ENCODE data around the gene SCTR. TPM values are rescaled to one million over a fixed set of nuclear protein-coding genes. Genes with fewer than 3 reads are reported as not detected.

SCTR gene
- not detected for total RNA-seq

DNA sequence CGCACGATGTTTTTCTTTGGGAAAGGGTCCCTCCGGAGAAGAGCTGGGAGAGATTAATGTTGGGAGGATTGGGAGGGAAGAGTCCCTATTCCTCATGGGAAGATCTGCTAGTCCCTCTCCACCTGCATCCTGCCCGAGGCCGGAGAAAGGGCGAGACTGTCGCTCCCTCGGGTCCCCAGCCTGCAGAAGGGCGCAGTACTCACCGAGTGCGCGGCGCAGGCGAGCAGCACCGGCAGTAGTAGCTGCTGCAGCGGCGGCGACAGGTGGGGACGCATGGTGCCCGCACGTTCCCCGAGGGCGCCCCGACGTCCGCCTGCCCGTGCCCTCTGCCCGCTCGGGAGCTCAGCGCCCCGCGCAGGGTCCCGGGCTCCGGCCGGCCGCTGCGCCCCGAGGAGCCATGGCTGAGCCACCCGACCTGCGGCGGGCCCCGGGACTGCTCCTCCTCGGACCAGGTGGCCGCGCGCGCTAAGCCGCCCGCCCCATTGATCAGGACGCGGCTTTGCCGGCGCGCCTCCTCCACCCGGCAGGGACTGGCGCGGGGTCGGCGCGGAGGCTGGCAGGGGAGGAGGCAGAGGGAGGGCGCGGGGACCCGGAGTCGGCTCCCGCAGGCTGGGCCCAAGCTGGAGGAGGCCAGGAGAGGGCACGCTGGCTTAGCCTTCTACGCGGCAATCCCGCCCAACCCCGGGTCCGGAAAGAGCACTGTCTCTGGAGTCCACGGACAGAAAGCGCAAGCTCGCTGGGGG is at the start of gene SCTR:
Gene SCTR (minus strand): TSS at position 532 of the 743 bp plus-strand sequence. CDS start 257 bp downstream, at position 275.
- ChIA-PET CTCF (no interaction called here), POLR2A (no interaction called here)
- H3K4me1 Mint-ChIP-seq (ENCODE audit: low read depth), result no peaks in the 10 kb centered on the region
- H3K4me3 Mint-ChIP-seq, result no peak within 1 kb of the TSS
- no peaks in the 10 kb centered on the region for H3K9me3 Mint-ChIP-seq (ENCODE audit: insufficient read depth)
- H3K36me3 Mint-ChIP-seq (ENCODE audit: low read depth), result no peaks in the 10 kb centered on the region
- DNase-seq (no peak), ATAC-seq (no peak)
- no peak within 1 kb of the TSS for H3K27ac Mint-ChIP-seq
- H3K27me3 Mint-ChIP-seq (ENCODE audit: low read depth), result peaks cover 36% of the 10 kb centered on the region

DNA sequence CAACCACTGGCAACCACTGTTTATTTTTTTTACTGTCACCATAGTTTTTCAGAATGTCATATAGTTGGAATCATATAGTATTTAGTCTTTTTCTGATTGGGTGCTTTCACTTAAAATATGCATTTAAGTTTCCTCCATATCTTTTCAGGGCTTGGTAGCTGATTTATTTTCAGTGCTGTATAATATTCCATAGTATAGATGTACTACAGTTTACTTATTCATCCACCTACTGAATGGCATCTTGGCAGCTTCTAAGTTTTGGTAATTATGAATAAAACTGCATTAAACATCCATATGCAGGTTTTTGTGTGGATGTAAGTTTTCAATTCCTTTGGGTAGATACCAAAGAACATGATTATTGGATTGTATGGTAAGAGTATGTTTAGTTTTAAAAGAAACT is 43.0 kb upstream of the SCTR start:
- Mint-ChIP-seq H3K4me3 (no peak overlapping the region), H3K36me3 (ENCODE audit: low read depth) (no peaks in the 10 kb centered on the region), H3K4me1 (ENCODE audit: low read depth) (no peaks in the 10 kb centered on the region), H3K9me3 (ENCODE audit: insufficient read depth) (no peaks in the 10 kb centered on the region), H3K27ac (no peak overlapping the region), H3K27me3 (ENCODE audit: low read depth) (peaks cover 3% of the 10 kb centered on the region)
- ATAC-seq (no peak), DNase-seq (no peak)
- ChIA-PET POLR2A (no interaction called here), CTCF (no interaction called here)

GRCh38 chr2:119565481-119565880 is 41.2 kb upstream of the SCTR start:
- H3K4me3 Mint-ChIP-seq, result no peak overlapping the region
- no peaks in the 10 kb centered on the region for H3K9me3 Mint-ChIP-seq (ENCODE audit: insufficient read depth)
- ChIA-PET CTCF (no interaction called here), POLR2A (no interaction called here)
- no peak for ATAC-seq
- H3K27me3 Mint-ChIP-seq (ENCODE audit: low read depth), result peaks cover 8% of the 10 kb centered on the region
- DNase-seq, result no peak
- no peak overlapping the region for H3K27ac Mint-ChIP-seq
- H3K4me1 Mint-ChIP-seq (ENCODE audit: low read depth), result no peaks in the 10 kb centered on the region
- no peaks in the 10 kb centered on the region for H3K36me3 Mint-ChIP-seq (ENCODE audit: low read depth)

GRCh38 chr2:119553687-119554344 is 29.5 kb upstream of the SCTR start:
- H3K36me3 Mint-ChIP-seq (ENCODE audit: low read depth), result no peaks in the 10 kb centered on the region

DNA sequence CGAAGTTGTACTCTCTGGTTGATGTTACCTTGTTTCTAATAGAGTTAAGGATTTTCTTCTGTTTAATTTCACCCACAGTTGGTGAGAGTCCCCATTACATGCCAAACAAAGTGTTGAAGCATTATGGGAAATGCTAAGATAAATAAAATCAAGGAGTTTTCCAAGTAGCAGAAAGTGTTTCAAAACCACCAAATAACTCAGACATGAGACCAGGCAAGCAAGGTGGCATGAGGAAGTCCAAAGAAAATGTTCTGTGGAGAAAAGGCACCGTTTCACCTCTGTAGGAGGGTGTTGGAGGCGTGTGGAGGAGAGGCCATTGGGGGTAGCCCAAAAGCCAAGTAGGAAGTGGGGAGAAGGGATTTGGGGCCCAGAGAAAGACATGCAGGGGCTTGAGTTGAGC is 28.6 kb upstream of the SCTR start:
- Mint-ChIP-seq H3K9me3 (ENCODE audit: insufficient read depth) (no peaks in the 10 kb centered on the region), H3K27me3 (ENCODE audit: low read depth) (peaks cover 4% of the 10 kb centered on the region), H3K36me3 (ENCODE audit: low read depth) (no peaks in the 10 kb centered on the region), H3K27ac (no peak overlapping the region), H3K4me1 (ENCODE audit: low read depth) (no peaks in the 10 kb centered on the region), H3K4me3 (no peak overlapping the region)
- POLR2A ChIA-PET, result no interaction called here
- no peak for DNase-seq
- CTCF ChIA-PET, result no interaction called here
- ATAC-seq, result no peak

More at GRCh38 chr2:119553687-119554344, 29.5 kb upstream of the SCTR start:
- no peak overlapping the region for H3K27ac Mint-ChIP-seq
- DNase-seq (no peak), ATAC-seq (no peak)
- CTCF ChIA-PET, result no interaction called here
- POLR2A ChIA-PET, result no interaction called here
- H3K4me3 Mint-ChIP-seq, result no peak overlapping the region
- H3K27me3 Mint-ChIP-seq (ENCODE audit: low read depth), result peaks cover 4% of the 10 kb centered on the region
- no peaks in the 10 kb centered on the region for H3K4me1 Mint-ChIP-seq (ENCODE audit: low read depth)
- no peaks in the 10 kb centered on the region for H3K9me3 Mint-ChIP-seq (ENCODE audit: insufficient read depth)

DNA sequence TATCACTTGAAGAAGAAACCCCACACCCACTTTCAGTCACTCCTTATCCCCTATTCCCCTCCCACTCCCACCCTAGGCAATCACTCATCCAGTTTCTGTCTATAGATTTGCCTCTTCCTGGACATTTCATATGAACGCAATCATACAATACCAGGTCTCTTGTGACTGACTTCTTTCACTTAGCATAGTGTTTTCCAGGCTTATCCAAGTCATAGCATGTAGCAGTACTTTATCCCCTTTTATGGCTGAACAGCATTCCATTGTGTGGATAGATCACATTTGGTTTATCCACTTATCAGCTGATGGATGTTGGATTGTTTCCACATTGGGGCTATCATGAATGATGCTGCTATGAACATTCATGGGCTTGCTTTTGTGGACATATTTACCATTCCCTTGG is 26.6 kb upstream of the SCTR start:
- CTCF ChIA-PET, result interaction anchor here (1.0 kb wide), 1 partner anchor 33 kb away, joined by 3 read pairs; no protein-coding TSS in a partner anchor
- ATAC-seq (no peak), DNase-seq (no peak)
- Mint-ChIP-seq H3K9me3 (ENCODE audit: insufficient read depth) (no peaks in the 10 kb centered on the region), H3K27me3 (ENCODE audit: low read depth) (peaks cover 9% of the 10 kb centered on the region), H3K4me3 (no peak overlapping the region), H3K4me1 (ENCODE audit: low read depth) (no peaks in the 10 kb centered on the region), H3K27ac (no peak overlapping the region), H3K36me3 (ENCODE audit: low read depth) (no peaks in the 10 kb centered on the region)
- POLR2A ChIA-PET, result no interaction called here

DNA sequence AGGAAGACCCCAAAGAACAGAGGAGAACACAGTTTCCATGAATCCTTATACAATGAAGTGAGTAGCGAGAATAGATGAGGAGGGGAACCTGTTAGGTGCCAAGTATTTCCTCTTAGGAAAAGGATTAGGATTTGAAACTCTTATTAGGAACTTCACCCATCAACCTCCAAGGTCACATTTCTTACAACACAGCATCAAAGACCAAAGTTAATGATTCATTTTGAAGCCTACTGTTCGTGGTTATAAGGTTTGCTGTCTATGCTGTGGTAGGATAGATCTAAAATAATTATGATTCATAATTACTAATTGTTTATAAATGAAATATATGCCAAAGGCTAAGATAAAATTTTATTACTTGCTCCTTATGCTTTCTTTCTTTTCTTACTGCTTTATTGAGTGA is 26.1 kb upstream of the SCTR start:
- ChIA-PET POLR2A (no interaction called here), CTCF (no interaction called here)
- no peaks in the 10 kb centered on the region for H3K36me3 Mint-ChIP-seq (ENCODE audit: low read depth)
- no peak overlapping the region for H3K27ac Mint-ChIP-seq
- ATAC-seq, result no peak
- H3K9me3 Mint-ChIP-seq (ENCODE audit: insufficient read depth), result no peaks in the 10 kb centered on the region
- H3K4me3 Mint-ChIP-seq, result no peak overlapping the region
- DNase-seq, result no peak
- H3K27me3 Mint-ChIP-seq (ENCODE audit: low read depth), result peaks cover 11% of the 10 kb centered on the region
- no peaks in the 10 kb centered on the region for H3K4me1 Mint-ChIP-seq (ENCODE audit: low read depth)

GRCh38 chr2:119549241-119549640 is 25.0 kb upstream of the SCTR start:
- no peaks in the 10 kb centered on the region for H3K36me3 Mint-ChIP-seq (ENCODE audit: low read depth)
- peaks cover 20% of the 10 kb centered on the region for H3K27me3 Mint-ChIP-seq (ENCODE audit: low read depth)
- DNase-seq (no peak), ATAC-seq (no peak)
- no peak overlapping the region for H3K4me3 Mint-ChIP-seq
- POLR2A ChIA-PET, result no interaction called here
- H3K9me3 Mint-ChIP-seq (ENCODE audit: insufficient read depth), result no peaks in the 10 kb centered on the region
- CTCF ChIA-PET, result no interaction called here
- no peaks in the 10 kb centered on the region for H3K4me1 Mint-ChIP-seq (ENCODE audit: low read depth)
- no peak overlapping the region for H3K27ac Mint-ChIP-seq

DNA sequence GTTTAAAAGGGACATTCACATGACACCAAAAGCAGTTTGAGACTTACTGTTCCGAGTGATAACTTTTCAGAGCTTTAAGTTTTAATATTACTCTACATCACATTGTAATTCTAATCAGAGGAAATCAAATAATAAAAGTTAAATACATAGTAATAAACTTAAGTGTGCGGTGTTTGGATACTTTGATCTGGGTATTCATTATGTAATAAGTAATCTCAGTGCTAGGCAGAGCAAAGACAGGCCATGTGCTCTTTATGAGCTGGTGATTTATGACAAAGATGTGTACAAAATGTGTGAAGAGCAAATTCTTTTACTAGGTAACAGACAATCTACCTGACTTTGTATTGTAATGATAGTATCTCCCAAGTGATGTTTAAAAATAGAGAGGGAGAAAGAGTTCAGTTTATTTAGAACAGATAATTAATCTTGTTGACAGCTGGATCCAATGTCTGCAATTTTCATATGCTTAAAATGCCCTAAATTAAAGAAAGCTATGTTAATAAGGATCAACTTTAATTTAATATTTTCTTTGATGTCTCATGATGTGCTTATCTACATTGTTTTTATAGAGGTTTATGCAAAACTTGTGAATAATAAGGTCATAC is 24.3 kb upstream of the SCTR start:
- Mint-ChIP-seq H3K4me1 (ENCODE audit: low read depth) (peaks cover 3% of the 10 kb centered on the region), H3K9me3 (ENCODE audit: insufficient read depth) (no peaks in the 10 kb centered on the region), H3K36me3 (ENCODE audit: low read depth) (peaks cover 2% of the 10 kb centered on the region), H3K27ac (no peak overlapping the region), H3K27me3 (ENCODE audit: low read depth) (peaks cover 25% of the 10 kb centered on the region), H3K4me3 (no peak overlapping the region)
- ChIA-PET CTCF (no interaction called here), POLR2A (no interaction called here)
- DNase-seq (no peak), ATAC-seq (no peak)

DNA sequence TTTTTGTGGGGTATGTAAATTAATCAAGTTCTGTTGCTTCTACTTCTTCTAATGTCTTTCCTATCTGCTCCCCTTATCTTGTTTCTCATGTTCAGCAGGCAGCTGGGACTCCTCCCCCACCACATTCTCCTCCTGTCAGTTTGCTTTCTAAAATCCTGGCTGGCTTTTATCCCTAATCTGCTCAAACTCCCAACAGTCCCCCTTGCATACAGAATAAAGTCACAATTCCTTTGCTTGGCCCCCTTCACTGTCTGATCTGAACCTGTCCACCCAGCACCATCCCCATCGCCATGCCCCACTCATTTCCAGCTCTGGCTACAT is 22.1 kb upstream of the SCTR start:
- ChIA-PET POLR2A (no interaction called here), CTCF (no interaction called here)
- no peak for DNase-seq
- Mint-ChIP-seq H3K36me3 (ENCODE audit: low read depth) (peaks cover 2% of the 10 kb centered on the region), H3K9me3 (ENCODE audit: insufficient read depth) (no peaks in the 10 kb centered on the region), H3K4me1 (ENCODE audit: low read depth) (peaks cover 3% of the 10 kb centered on the region), H3K27ac (no peak overlapping the region), H3K4me3 (no peak overlapping the region), H3K27me3 (ENCODE audit: low read depth) (peaks cover 32% of the 10 kb centered on the region)
- no peak for ATAC-seq

GRCh38 chr2:119545754-119546446 is 21.6 kb upstream of the SCTR start:
- CTCF ChIA-PET, result no interaction called here

GRCh38 chr2:119544939-119545475 is 20.7 kb upstream of the SCTR start:
- Mint-ChIP-seq H3K4me3 (no peak overlapping the region), H3K36me3 (ENCODE audit: low read depth) (peaks cover 2% of the 10 kb centered on the region), H3K27ac (no peak overlapping the region), H3K9me3 (ENCODE audit: insufficient read depth) (no peaks in the 10 kb centered on the region), H3K4me1 (ENCODE audit: low read depth) (peaks cover 3% of the 10 kb centered on the region), H3K27me3 (ENCODE audit: low read depth) (peaks cover 32% of the 10 kb centered on the region)
- DNase-seq (no peak), ATAC-seq (no peak)
- ChIA-PET POLR2A (no interaction called here), CTCF (no interaction called here)

More at GRCh38 chr2:119545754-119546446, 21.6 kb upstream of the SCTR start:
- H3K27me3 Mint-ChIP-seq (ENCODE audit: low read depth), result peaks cover 32% of the 10 kb centered on the region
- no peaks in the 10 kb centered on the region for H3K9me3 Mint-ChIP-seq (ENCODE audit: insufficient read depth)
- H3K4me3 Mint-ChIP-seq, result no peak overlapping the region
- peaks cover 2% of the 10 kb centered on the region for H3K36me3 Mint-ChIP-seq (ENCODE audit: low read depth)
- no peak for ATAC-seq
- no peak for DNase-seq
- peaks cover 3% of the 10 kb centered on the region for H3K4me1 Mint-ChIP-seq (ENCODE audit: low read depth)
- POLR2A ChIA-PET, result no interaction called here
- no peak overlapping the region for H3K27ac Mint-ChIP-seq

Data from activated CD8-positive, alpha-beta T cell treated with anti-CD3 and anti-CD28 coated beads, Interleukin-2, amount 10 ng/mL, durations not matched to agents 7 days and 5 days (primary cell).